ENCODE measurements around the gene GRID1.

The GRID1 gene

GRCh38 chr10:86346799-86347665 is 19.6 kb downstream of the GRID1 start:
- Histone ChIP-seq H4K20me1 (ENCODE audit: insufficient read depth, low read length) (no peaks in the 10 kb centered on the region), H3K4me2 (ENCODE audit: low read depth, low read length) (no peak overlapping the region), H3K79me2 (ENCODE audit: low read length) (no peaks in the 10 kb centered on the region), H3K36me3 (replicated peaks; ENCODE audit: insufficient read depth, low read length) (no peaks in the 10 kb centered on the region), H3K9me2 (replicated peaks; ENCODE audit: insufficient read depth, low read length) (no peaks in the 10 kb centered on the region), H3K9ac (ENCODE audit: low read length) (no peak overlapping the region), H3K9me3 (replicated peaks; ENCODE audit: insufficient read depth, low read length) (no peaks in the 10 kb centered on the region), H3K4me3 (ENCODE audit: low read length) (no peak overlapping the region), H3K27me3 (replicated peaks; ENCODE audit: insufficient read depth, low read length) (no peaks in the 10 kb centered on the region; the same call in 1 of the 2 replicates), H3K4me1 (ENCODE audit: low read length) (no peaks in the 10 kb centered on the region), H2AFZ (ENCODE audit: low read length) (no peak overlapping the region), H3F3A (ENCODE audit: insufficient read depth, low read length) (no peaks in the 10 kb centered on the region), H3K27ac (ENCODE audit: low read length) (no peak overlapping the region)
- TF ChIP-seq EZH2 (optimal IDR thresholded peaks at IDR 0.05; ENCODE audit: low read depth, low read length) (no peak), EZH2phosphoT487 (IDR thresholded peaks at IDR 0.05; ENCODE audit: low read length) (no peak)
- TF ChIP-seq, protein P1, sequence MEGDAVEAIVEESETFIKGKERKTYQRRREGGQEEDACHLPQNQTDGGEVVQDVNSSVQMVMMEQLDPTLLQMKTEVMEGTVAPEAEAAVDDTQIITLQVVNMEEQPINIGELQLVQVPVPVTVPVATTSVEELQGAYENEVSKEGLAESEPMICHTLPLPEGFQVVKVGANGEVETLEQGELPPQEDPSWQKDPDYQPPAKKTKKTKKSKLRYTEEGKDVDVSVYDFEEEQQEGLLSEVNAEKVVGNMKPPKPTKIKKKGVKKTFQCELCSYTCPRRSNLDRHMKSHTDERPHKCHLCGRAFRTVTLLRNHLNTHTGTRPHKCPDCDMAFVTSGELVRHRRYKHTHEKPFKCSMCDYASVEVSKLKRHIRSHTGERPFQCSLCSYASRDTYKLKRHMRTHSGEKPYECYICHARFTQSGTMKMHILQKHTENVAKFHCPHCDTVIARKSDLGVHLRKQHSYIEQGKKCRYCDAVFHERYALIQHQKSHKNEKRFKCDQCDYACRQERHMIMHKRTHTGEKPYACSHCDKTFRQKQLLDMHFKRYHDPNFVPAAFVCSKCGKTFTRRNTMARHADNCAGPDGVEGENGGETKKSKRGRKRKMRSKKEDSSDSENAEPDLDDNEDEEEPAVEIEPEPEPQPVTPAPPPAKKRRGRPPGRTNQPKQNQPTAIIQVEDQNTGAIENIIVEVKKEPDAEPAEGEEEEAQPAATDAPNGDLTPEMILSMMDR (IDR thresholded peaks at IDR 0.05; ENCODE audit: low read length) = no peak
- DNase-seq = no peak

- Histone ChIP-seq H3F3A (ENCODE audit: insufficient read depth, low read length) (no peaks in the 10 kb centered on the region), H3K9me3 (replicated peaks; ENCODE audit: insufficient read depth, low read length) (no peaks in the 10 kb centered on the region), H4K20me1 (ENCODE audit: insufficient read depth, low read length) (no peaks in the 10 kb centered on the region), H3K36me3 (replicated peaks; ENCODE audit: insufficient read depth, low read length) (no peaks in the 10 kb centered on the region), H3K79me2 (ENCODE audit: low read length) (no peaks in the 10 kb centered on the region), H3K4me1 (ENCODE audit: low read length) (no peaks in the 10 kb centered on the region), H3K27me3 (replicated peaks; ENCODE audit: insufficient read depth, low read length) (no peaks in the 10 kb centered on the region; the same call in 1 of the 2 replicates), H3K9me2 (replicated peaks; ENCODE audit: insufficient read depth, low read length) (no peaks in the 10 kb centered on the region), H3K9ac (ENCODE audit: low read length) (no peak overlapping the region), H3K27ac (ENCODE audit: low read length) (no peak overlapping the region), H3K4me2 (ENCODE audit: low read depth, low read length) (no peak overlapping the region), H2AFZ (ENCODE audit: low read length) (no peak overlapping the region), H3K4me3 (ENCODE audit: low read length) (no peak overlapping the region)
- no peak for DNase-seq
- TF ChIP-seq EZH2phosphoT487 (IDR thresholded peaks at IDR 0.05; ENCODE audit: low read length) (no peak), EZH2 (optimal IDR thresholded peaks at IDR 0.05; ENCODE audit: low read depth, low read length) (no peak)
- TF ChIP-seq, protein P1 (IDR thresholded peaks at IDR 0.05; ENCODE audit: low read length) = no peak
These were observed 20.5 kb downstream of the GRID1 start for GRCh38 chr10:86345859-86346798.

GRCh38 chr10:86345296-86345858 is 21.2 kb downstream of the GRID1 start:
- no peaks in the 10 kb centered on the region for H3K9me2 ChIP-seq (replicated peaks; ENCODE audit: insufficient read depth, low read length)
- H3K4me2 ChIP-seq (ENCODE audit: low read depth, low read length) = no peak overlapping the region
- H3K79me2 ChIP-seq (ENCODE audit: low read length) = no peaks in the 10 kb centered on the region
- H3K4me1 ChIP-seq (ENCODE audit: low read length) = no peaks in the 10 kb centered on the region
- H4K20me1 ChIP-seq (ENCODE audit: insufficient read depth, low read length) = no peaks in the 10 kb centered on the region
- no peaks in the 10 kb centered on the region for H3F3A ChIP-seq (ENCODE audit: insufficient read depth, low read length)
- H3K9ac ChIP-seq (ENCODE audit: low read length) = no peak overlapping the region
- no peak for DNase-seq
- H3K4me3 ChIP-seq (ENCODE audit: low read length) = no peak overlapping the region
- H3K27ac ChIP-seq (ENCODE audit: low read length) = no peak overlapping the region
- no peak for TF ChIP-seq EZH2phosphoT487 (IDR thresholded peaks at IDR 0.05; ENCODE audit: low read length)
- no peaks in the 10 kb centered on the region for H3K36me3 ChIP-seq (replicated peaks; ENCODE audit: insufficient read depth, low read length)
- no peaks in the 10 kb centered on the region; the same call in 1 of the 2 replicates for H3K27me3 ChIP-seq (replicated peaks; ENCODE audit: insufficient read depth, low read length)
- no peak overlapping the region for H2AFZ ChIP-seq (ENCODE audit: low read length)
- H3K9me3 ChIP-seq (replicated peaks; ENCODE audit: insufficient read depth, low read length) = no peaks in the 10 kb centered on the region
